SK-N-SH (cell line): ENCODE results near the gene PRKRIP1. TPM values are rescaled to one million over a fixed set of nuclear protein-coding genes. Genes with fewer than 3 reads are reported as not detected.
A peak's percentile ranks its signal among the peaks of the same experiment; 100 is the strongest.

Source experiments
- CTCF ChIA-PET: fragments of 300-600, 350-600 bp; formaldehyde crosslinking; extraction: SDS; loops from one replicate; lab custom pipeline; 2021; lab: Yijun Ruan, JAX
- POLR2A ChIA-PET: fragments of 350-600 bp; sonication (Branson Sonifier 250); formaldehyde crosslinking; extraction: SDS; loops from one replicate; lab custom pipeline; 2020; ENCODE audit warnings: antibody characterized with exemption, inconsistent platforms; lab: Yijun Ruan, JAX
- DNase-seq: peaks from one replicate; pipeline ENCODE4 v3.0.0; 2012
- H2AFZ ChIP-seq: fragments of 200-600 bp; sonication (generic); 2 replicates; pipeline ENCODE4 v1.8.1; 2016; ENCODE audit warnings: antibody characterized with exemption, mild to moderate bottlenecking, low read depth
- H3F3A ChIP-seq: fragments of 200-600 bp; sonication (generic); replicated peaks from 2 replicates; pipeline ENCODE3; 2016; ENCODE audit warnings: antibody characterized with exemption, mild to moderate bottlenecking; ENCODE audit not compliant: insufficient read depth
- H3K27ac ChIP-seq, 2 experiments: fragments of 200-500 bp in 1 of 2; fragments of 200-600 bp in 1 of 2; sonication (Bioruptor generic) in 1 of 2; sonication (generic), shearing (Covaris generic) in 1 of 2; 2 replicates each; pipeline versions ENCODE4 v1.5.1 to v1.6.1; 2014 to 2016; ENCODE audit warnings: low read depth in 2 of 2, inconsistent platforms in 1 of 2, low read length in 1 of 2, mild to moderate bottlenecking in 1 of 2, mixed read lengths in 1 of 2
- H3K27me3 ChIP-seq: fragments of 200-600 bp; sonication (generic), shearing (Covaris generic); 2 replicates; pipeline ENCODE4 v1.6.1; 2016; ENCODE audit warnings: mixed run types; ENCODE audit not compliant: insufficient read depth
- H3K36me3 ChIP-seq, 2 experiments: fragments of 200-500 bp in 1 of 2; fragments of 200-600 bp in 1 of 2; sonication (Bioruptor generic) in 1 of 2; sonication (generic) in 1 of 2; replicated peaks in 1 of 2; 2 replicates each; pipeline versions ENCODE3 to v1.5.1; 2014 to 2016; ENCODE audit warnings: low read length in 1 of 2, mild to moderate bottlenecking in 1 of 2; ENCODE audit not compliant: insufficient read depth in 2 of 2, control insufficient read depth in 1 of 2
- H3K4me1 ChIP-seq, 2 experiments: fragments of 200-500 bp in 1 of 2; fragments of 200-600 bp in 1 of 2; sonication (Bioruptor generic) in 1 of 2; sonication (generic), shearing (Covaris generic) in 1 of 2; 2 replicates each; pipeline versions ENCODE4 v1.5.1 to v1.6.1; 2014 to 2016; ENCODE audit warnings: low read depth in 1 of 2, low read length in 1 of 2, mixed run types in 1 of 2; ENCODE audit not compliant: insufficient read depth in 2 of 2, control insufficient read depth in 1 of 2
- H3K4me2 ChIP-seq: fragments of 200-600 bp; sonication (generic), shearing (Covaris generic); 2 replicates; pipeline ENCODE4 v1.6.1; 2017; ENCODE audit warnings: mixed run types
- H3K4me3 ChIP-seq, 2 experiments: fragments of 200-500 bp in 1 of 2; fragments of 200-600 bp in 1 of 2; sonication (Bioruptor generic) in 1 of 2; sonication (generic), shearing (Covaris generic) in 1 of 2; 2 replicates each; pipeline versions ENCODE4 v1.5.1 to v1.8.1; 2014 to 2016; ENCODE audit warnings: low read depth in 2 of 2, inconsistent platforms in 1 of 2, low read length in 1 of 2, mild to moderate bottlenecking in 1 of 2, mixed read lengths in 1 of 2, moderate library complexity in 1 of 2
- H3K79me2 ChIP-seq: fragments of 200-600 bp; sonication (generic); 2 replicates; pipeline ENCODE4 v1.8.1; 2017; ENCODE audit warnings: mild to moderate bottlenecking; ENCODE audit not compliant: insufficient read depth
- H3K9ac ChIP-seq: fragments of 200-600 bp; sonication (generic); 2 replicates; pipeline ENCODE4 v1.6.1; 2017; ENCODE audit warnings: mixed run types
- H3K9me2 ChIP-seq: fragments of 200-600 bp; sonication (generic); 2 replicates; pipeline ENCODE4 v1.6.1; 2017; ENCODE audit warnings: mixed run types
- H3K9me3 ChIP-seq: fragments of 200-600 bp; sonication (generic); 2 replicates; pipeline ENCODE4 v1.6.1; 2017; ENCODE audit warnings: mixed run types, mild to moderate bottlenecking, moderate library complexity
- H4K20me1 ChIP-seq: fragments of 200-600 bp; sonication (generic); 2 replicates; pipeline ENCODE4 v1.6.1; 2017; ENCODE audit warnings: mild to moderate bottlenecking, mixed run types; ENCODE audit not compliant: insufficient read depth
- CTCF ChIP-seq: fragments of 200-600 bp; sonication (generic); IDR thresholded peaks from 2 replicates; pipeline ENCODE4 v1.6.1; 2017; ENCODE audit warnings: antibody characterized with exemption, mild to moderate bottlenecking, moderate library complexity
- EP300 ChIP-seq, 2 experiments: IDR thresholded peaks; 2 replicates each; pipeline versions ENCODE4 v1.4.0 to v1.6.1; 2012; ENCODE audit warnings: borderline replicate concordance in 1 of 2, low read depth in 1 of 2, low read length in 1 of 2
- EZH2phosphoT487 ChIP-seq: fragments of 200-600 bp; sonication (generic); IDR thresholded peaks from 2 replicates; pipeline ENCODE4 v1.6.1; 2017; ENCODE audit warnings: low read depth, mixed run types, mild to moderate bottlenecking, antibody characterized with exemption, moderate library complexity, borderline replicate concordance
- FOSL2 ChIP-seq: IDR thresholded peaks from 2 replicates; pipeline ENCODE4 v1.4.0; 2012; ENCODE audit warnings: low read depth, mild to moderate bottlenecking, moderate library complexity, borderline replicate concordance
- FOXM1 ChIP-seq: IDR thresholded peaks from 2 replicates; pipeline ENCODE4 v1.4.0; 2012; ENCODE audit warnings: low read depth, mild to moderate bottlenecking
- GABPA ChIP-seq: IDR thresholded peaks from 2 replicates; pipeline ENCODE4 v1.4.0; 2012; ENCODE audit warnings: low read depth, mild to moderate bottlenecking
- GATA2 ChIP-seq: sonication (generic); formaldehyde crosslinking; IDR thresholded peaks from 2 replicates; pipeline ENCODE4 v1.5.0; 2020; ENCODE audit warnings: mild to moderate bottlenecking, missing genetic modification reagents
- IRF3 ChIP-seq: fragments of 150-350 bp; IDR thresholded peaks from 2 replicates; pipeline ENCODE4 v1.6.1; 2016; ENCODE audit warnings: mild to moderate bottlenecking, low read depth, low read length
- JUND ChIP-seq: IDR thresholded peaks from 2 replicates; pipeline ENCODE4 v1.4.0; 2012
- MEF2A ChIP-seq: IDR thresholded peaks from 2 replicates; pipeline ENCODE4 v1.4.0; 2012; ENCODE audit warnings: low read depth, borderline replicate concordance
- MXI1 ChIP-seq: IDR thresholded peaks from 2 replicates; pipeline ENCODE4 v1.6.1; 2012; ENCODE audit warnings: mild to moderate bottlenecking, low read depth, low read length, improper control_type of control experiment
- NFIC ChIP-seq: IDR thresholded peaks from 2 replicates; pipeline ENCODE4 v1.4.0; 2012; ENCODE audit warnings: borderline replicate concordance
- NRF1 ChIP-seq: IDR thresholded peaks from 2 replicates; pipeline ENCODE4 v1.6.1; 2012; ENCODE audit warnings: low read depth, mild to moderate bottlenecking, low read length
- PBX3 ChIP-seq: IDR thresholded peaks from 2 replicates; pipeline ENCODE4; 2012
- POLR2AphosphoS5 ChIP-seq: IDR thresholded peaks from 2 replicates; pipeline ENCODE4 v1.6.1; 2012; ENCODE audit warnings: low read depth, low read length
- RAD21 ChIP-seq: IDR thresholded peaks from 2 replicates; pipeline ENCODE4 v1.6.1; 2012; ENCODE audit warnings: mild to moderate bottlenecking, low read length
- RCOR1 ChIP-seq: fragments of 150-350 bp; IDR thresholded peaks from 2 replicates; pipeline ENCODE4 v1.6.1; 2017; ENCODE audit warnings: antibody characterized with exemption, low read length
- REST ChIP-seq: IDR thresholded peaks from 2 replicates; pipeline ENCODE4 v1.6.1; 2012; ENCODE audit warnings: mild to moderate bottlenecking, low read depth, low read length, moderate library complexity
- SIN3A ChIP-seq: IDR thresholded peaks from 2 replicates; pipeline ENCODE4 v1.6.1; 2012; ENCODE audit warnings: low read depth, mild to moderate bottlenecking, low read length, moderate library complexity, borderline replicate concordance
- TAF1 ChIP-seq: IDR thresholded peaks from 2 replicates; pipeline ENCODE4 v1.6.1; 2012; ENCODE audit warnings: low read depth, mild to moderate bottlenecking, low read length, moderate library complexity, borderline replicate concordance
- TCF12 ChIP-seq: IDR thresholded peaks from 2 replicates; pipeline ENCODE4 v1.4.0; 2012
- TEAD4 ChIP-seq: IDR thresholded peaks from 2 replicates; pipeline ENCODE4 v1.4.0; 2012; ENCODE audit warnings: mild to moderate bottlenecking, borderline replicate concordance; ENCODE audit not compliant: insufficient read depth
- USF2 ChIP-seq: fragments of 150-350 bp; IDR thresholded peaks from 2 replicates; pipeline ENCODE4 v1.6.1; 2017; ENCODE audit warnings: antibody characterized with exemption, low read length, low read depth, borderline replicate concordance
- WGBS: methylation state at CpG from one replicate; pipeline ENCODE4 v1.1.6; 2017; ENCODE audit warnings: low lambda C conversion rate; 5-methylcytosine and 5-hydroxymethylcytosine counted together
- polyA plus RNA-seq, 3 experiments: library from polyadenylated mRNA; depleted of rRNA; stranded (reverse); fragments of >200 nt; gene quantifications; 2 replicates each; pipeline ENCODE4 v1.2.3, GENCODE V29; 2012

The PRKRIP1 gene
- polyA plus RNA-seq, 1 of the 3 experiments (the other 2 are of a cell fraction): 41.2 TPM

GRCh38 chr7:102439963-102440795 lies 44.0 kb downstream of the PRKRIP1 start:
- Histone ChIP-seq H3F3A (peaks cover 12% of the 10 kb centered on the region), H3K9me2 (no peaks in the 10 kb centered on the region), H3K27ac (peak overlapping the region; percentile 41 to 69), H3K9me3 (no peaks in the 10 kb centered on the region), H4K20me1 (no peaks in the 10 kb centered on the region), H3K4me3 (no peak overlapping the region), H3K36me3 (peaks cover 2 to 52% of the 10 kb centered on the region in 2 experiments), H2AFZ (peak overlapping the region; percentile 6; the same call in 1 of the 2 replicates), H3K27me3 (no peaks in the 10 kb centered on the region), H3K79me2 (peaks cover 50% of the 10 kb centered on the region), H3K4me1 (peaks cover 7 to 12% of the 10 kb centered on the region in 2 experiments; a peak in 2 of 4 replicates), H3K4me2 (peak overlapping the region; percentile 59), H3K9ac (peak overlapping the region; percentile 14; the same call in 1 of the 2 replicates)
- ChIA-PET CTCF (interaction anchor here (1.0 to 6.5 kb wide), 6 partner anchors 10 to 167 kb away, joined by 3 to 40 read pairs (median 4); partner anchors contain the start of gene PRKRIP1), POLR2A (interaction anchor here (0.6 kb wide), 1 partner anchor 8 kb away, joined by 3 read pairs; no protein-coding TSS in a partner anchor)
- DNase-seq: peak; percentile 40
- WGBS: 40% methylated on average over 17 of the region's 17 CpGs
- TF ChIP-seq MXI1 (no peak), PBX3 (peak; percentile 59), TAF1 (no peak), EP300 (IDR thresholded peaks at IDR 0.05; ENCODE audit: borderline replicate concordance in 1 of 2, low read depth in 1 of 2, low read length in 1 of 2) (no peak; a peak in 1 of 4 replicates), SIN3A (no peak), REST (no peak), RCOR1 (no peak), NRF1 (no peak), TCF12 (peak; percentile 66; the same call in 1 of the 2 replicates), USF2 (no peak), FOSL2 (peak; percentile 95), EZH2phosphoT487 (no peak), TEAD4 (0 out of 2 replicates have a peak, but pooled peaks have one; percentile 64), MEF2A (no peak), JUND (peak; percentile 88; the same call in 1 of the 2 replicates), RAD21 (no peak), GATA2 (CRISPR knock-in tag) (no peak), GABPA (no peak), CTCF (no peak), FOXM1 (no peak), POLR2AphosphoS5 (peak; percentile 31; the same call in 1 of the 2 replicates), IRF3 (no peak), NFIC (peak; percentile 96)
